GM12891 (cell line): Measurements from ENCODE around the gene ZNF786.

ENCODE experiments used
- POLR2AphosphoS5 ChIP-seq: IDR thresholded peaks from 2 replicates; pipeline ENCODE4 v1.6.1; 2011; ENCODE audit warnings: low read depth, low read length, control low read depth
- POU2F2 ChIP-seq: IDR thresholded peaks from 2 replicates; pipeline ENCODE4 v1.6.1; 2011; ENCODE audit warnings: low read depth, mild to moderate bottlenecking, control low read depth, low read length, moderate library complexity
- SPI1 ChIP-seq: IDR thresholded peaks from 2 replicates; pipeline ENCODE4 v1.6.1; 2011; ENCODE audit warnings: low read depth, low read length, control low read depth

DNA sequence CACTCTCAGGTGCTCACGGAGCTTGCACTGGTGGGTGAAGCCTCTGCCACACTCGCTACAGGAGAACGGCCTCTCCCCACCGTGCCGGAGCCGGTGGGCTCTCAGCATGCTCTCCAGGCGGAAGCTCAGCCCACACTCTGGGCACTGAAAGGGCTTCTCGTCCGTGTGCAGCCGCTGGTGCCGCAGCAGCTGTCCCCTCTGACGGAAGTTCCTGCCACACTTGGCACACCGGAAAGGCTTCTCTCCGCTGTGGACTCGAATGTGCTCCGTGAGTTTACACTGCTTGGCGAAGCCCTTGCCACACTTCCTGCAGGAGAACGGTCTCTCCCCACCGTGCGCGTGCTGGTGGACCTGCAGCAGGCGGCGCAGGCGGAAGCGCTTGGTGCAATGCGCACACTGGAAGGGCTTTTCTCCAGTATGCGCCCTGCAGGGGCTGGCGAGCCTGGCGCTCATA lies 19.3 kb downstream of the ZNF786 start:
- TF ChIP-seq SPI1, result no peak
- no peak for TF ChIP-seq POU2F2
- TF ChIP-seq POLR2AphosphoS5, result no peak
